T-helper 1 cell (primary cell): ENCODE measurements around the gene TWIST2.

Source experiments
- DNase-seq, 5 donors: peaks; one replicate each; pipeline ENCODE4 v3.0.0-alpha.2; 2012 to 2020

TWIST2 gene

GRCh38 chr2:238859636-238860347 is 11.9 kb downstream of the TWIST2 start:
- no peak for DNase-seq

GRCh38 chr2:238861013-238861730 is 13.3 kb downstream of the TWIST2 start:
- DNase-seq = no peak

GRCh38 chr2:238861766-238862315 is 14.0 kb downstream of the TWIST2 start:
- no peak for DNase-seq

GRCh38 chr2:238862701-238863100 is 14.8 kb downstream of the TWIST2 start:
- DNase-seq = no peak

- no peak for DNase-seq
Measured at GRCh38 chr2:238863231-238863630, 15.3 kb downstream of the TWIST2 start.

- no peak for DNase-seq
Measured at GRCh38 chr2:238863749-238864206, 15.9 kb downstream of the TWIST2 start.

- DNase-seq = no peak
Measured at GRCh38 chr2:238864207-238865014, 16.5 kb downstream of the TWIST2 start.

GRCh38 chr2:238865015-238865719 is 17.3 kb downstream of the TWIST2 start:
- DNase-seq = no peak

GRCh38 chr2:238865744-238866355 is 18.0 kb downstream of the TWIST2 start:
- no peak for DNase-seq

GRCh38 chr2:238866656-238867277 is 18.9 kb downstream of the TWIST2 start:
- no peak for DNase-seq

- no peak for DNase-seq
Measured at GRCh38 chr2:238868067-238868524, 20.2 kb downstream of the TWIST2 start.

GRCh38 chr2:238868616-238869292 is 20.9 kb downstream of the TWIST2 start:
- DNase-seq = no peak

GRCh38 chr2:238869293-238870124 is 21.6 kb downstream of the TWIST2 start:
- peak in 1 of 5 donors; percentile 20 for DNase-seq

- DNase-seq = no peak
Measured at GRCh38 chr2:238870261-238870660, 22.4 kb downstream of the TWIST2 start.

- no peak for DNase-seq
Measured at GRCh38 chr2:238872026-238872425, 24.1 kb downstream of the TWIST2 start.

GRCh38 chr2:238872628-238873380 is 24.9 kb downstream of the TWIST2 start:
- DNase-seq = no peak

GRCh38 chr2:238873381-238873801 is 25.5 kb downstream of the TWIST2 start:
- DNase-seq = no peak

- DNase-seq = no peak
Measured at GRCh38 chr2:238873841-238874240, 26.0 kb downstream of the TWIST2 start.
